ENCODE results near the gene OPCML. TPM values are rescaled to one million over a fixed set of nuclear protein-coding genes. Genes with fewer than 3 reads are reported as not detected.

Gene OPCML
- total RNA-seq, 4 donors from 2014 or later: not detected

DNA sequence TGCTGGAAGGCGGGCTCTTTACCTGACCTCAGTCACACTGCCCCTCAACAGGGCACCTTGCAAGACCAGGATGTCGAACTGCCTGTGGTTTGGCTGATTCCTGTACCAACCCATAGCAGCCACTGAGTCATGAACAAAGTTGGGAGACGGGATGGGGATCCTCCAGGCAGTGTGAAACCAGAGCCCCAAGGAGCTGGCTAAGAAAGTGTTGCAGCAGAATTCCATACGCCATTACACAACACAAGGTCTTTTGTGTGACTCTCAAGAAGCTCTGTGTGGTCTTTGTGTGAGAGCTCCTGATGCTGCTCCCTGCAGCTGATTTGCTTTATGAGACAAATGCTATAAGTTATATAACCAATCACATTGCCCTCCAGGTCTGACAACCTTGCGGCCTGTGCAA lies 617.7 kb downstream of the OPCML start:
- H3K4me1 ChIP-seq: no peaks in the 10 kb centered on the region
- intact Hi-C loops (cut with DNase I; ENCODE audit: low total_unique reads): no loop called here
- TF ChIP-seq EP300 (IDR thresholded peaks at IDR 0.05; ENCODE audit: low read depth) (no peak), CTCF (IDR thresholded peaks at IDR 0.05) (no peak), POLR2AphosphoS5 (IDR thresholded peaks at IDR 0.05) (no peak), POLR2A (IDR thresholded peaks at IDR 0.05) (no peak)
- no peaks in the 10 kb centered on the region for H3K36me3 ChIP-seq
- DNase-seq: no peak
- WGBS, 2 donors (ENCODE audit: low coverage in 1 of 2): 78 to 100% methylated on average over 1 to 5 of the region's 5 CpGs
- H3K27ac ChIP-seq: no peak overlapping the region
- in situ Hi-C loops (cut with MboI; ENCODE audit: low pct_ligation_motif_present in 1 of 4, low pct_unique_long_range_greater_than_20kb in 1 of 4, low sequenced_read_pairs in 3 of 4): no loop called here
- no peaks in the 10 kb centered on the region for H3K27me3 ChIP-seq
- H3K9me3 ChIP-seq: no peaks in the 10 kb centered on the region
- H3K4me3 ChIP-seq: no peak overlapping the region

DNA sequence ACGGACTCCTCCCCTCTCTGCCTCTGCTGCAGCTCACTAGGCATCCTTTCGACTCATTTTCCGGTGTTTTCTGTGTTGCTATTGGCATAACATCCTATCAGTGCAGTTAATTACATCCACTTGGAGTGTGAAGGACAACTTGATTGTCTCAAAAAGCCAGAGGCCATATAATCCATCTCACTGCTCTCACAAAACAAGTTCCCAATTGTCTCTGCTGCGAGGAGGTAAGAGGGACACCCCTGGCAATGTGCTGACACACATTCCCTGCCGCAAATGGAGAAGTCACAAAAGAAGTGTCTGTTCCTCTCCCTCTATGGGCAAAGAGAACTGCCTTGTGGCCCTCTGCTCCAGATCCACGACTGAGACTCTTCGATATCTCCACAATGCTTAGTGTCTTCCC lies 618.4 kb downstream of the OPCML start:
- in situ Hi-C loops (cut with MboI; ENCODE audit: low pct_ligation_motif_present in 1 of 4, low pct_unique_long_range_greater_than_20kb in 1 of 4, low sequenced_read_pairs in 3 of 4) (no loop called here), intact Hi-C loops (cut with DNase I; ENCODE audit: low total_unique reads) (no loop called here)
- no peak for DNase-seq
- H3K27me3 ChIP-seq: no peaks in the 10 kb centered on the region
- TF ChIP-seq POLR2A (IDR thresholded peaks at IDR 0.05) (no peak), POLR2AphosphoS5 (IDR thresholded peaks at IDR 0.05) (no peak)
- no peaks in the 10 kb centered on the region for H3K4me1 ChIP-seq
- 78 to 93% methylated on average over 5 to 7 of the region's 7 CpGs for WGBS, 2 donors (ENCODE audit: low coverage in 1 of 2)
- H3K4me3 ChIP-seq: no peak overlapping the region
- H3K36me3 ChIP-seq: no peaks in the 10 kb centered on the region
- no peak overlapping the region for H3K27ac ChIP-seq
- no peaks in the 10 kb centered on the region for H3K9me3 ChIP-seq

GRCh38 chr11:132913295-132913694 lies 619.0 kb downstream of the OPCML start:
- Histone ChIP-seq H3K36me3 (no peaks in the 10 kb centered on the region), H3K4me3 (no peak overlapping the region), H3K4me1 (no peaks in the 10 kb centered on the region), H3K27me3 (no peaks in the 10 kb centered on the region), H3K9me3 (no peaks in the 10 kb centered on the region), H3K27ac (no peak overlapping the region)
- no peak for TF ChIP-seq CTCF (IDR thresholded peaks at IDR 0.05)
- no peak for TF ChIP-seq POLR2A (IDR thresholded peaks at IDR 0.05)
- TF ChIP-seq POLR2AphosphoS5 (IDR thresholded peaks at IDR 0.05): no peak
- no peak for TF ChIP-seq EP300 (IDR thresholded peaks at IDR 0.05; ENCODE audit: low read depth)
- intact Hi-C loops (cut with DNase I; ENCODE audit: low total_unique reads) (no loop called here), in situ Hi-C loops (cut with MboI; ENCODE audit: low pct_ligation_motif_present in 1 of 4, low pct_unique_long_range_greater_than_20kb in 1 of 4, low sequenced_read_pairs in 3 of 4) (no loop called here)
- 83 to 89% methylated on average over 3 to 6 of the region's 6 CpGs for WGBS, 2 donors (ENCODE audit: low coverage in 1 of 2)
- DNase-seq: no peak

DNA sequence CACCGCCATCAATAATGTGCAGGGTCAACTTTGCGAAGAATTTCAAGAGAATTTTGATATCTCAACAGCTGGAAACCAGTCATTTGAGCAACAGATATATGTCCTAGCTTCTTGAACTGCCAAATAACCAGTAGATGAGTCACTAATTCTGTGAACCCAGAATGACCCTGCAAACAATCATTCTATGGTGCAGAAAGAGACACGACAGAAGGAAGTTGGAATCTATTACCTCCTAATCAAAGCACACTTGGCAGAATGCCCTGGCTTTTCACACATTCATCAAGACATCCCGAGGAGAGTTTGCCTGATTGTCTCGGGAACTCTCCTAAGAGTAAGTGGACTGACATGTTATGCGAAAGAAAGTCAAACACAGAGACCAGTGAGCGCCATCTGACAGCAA lies 621.1 kb downstream of the OPCML start:
- no peaks in the 10 kb centered on the region for H3K27me3 ChIP-seq
- no peak overlapping the region for H3K27ac ChIP-seq
- no peaks in the 10 kb centered on the region for H3K9me3 ChIP-seq
- no peaks in the 10 kb centered on the region for H3K4me1 ChIP-seq
- intact Hi-C loops (cut with DNase I; ENCODE audit: low total_unique reads) (no loop called here), in situ Hi-C loops (cut with MboI; ENCODE audit: low pct_ligation_motif_present in 1 of 4, low pct_unique_long_range_greater_than_20kb in 1 of 4, low sequenced_read_pairs in 3 of 4) (no loop called here)
- no peak for DNase-seq
- no peak for TF ChIP-seq POLR2AphosphoS5 (IDR thresholded peaks at IDR 0.05)
- no peak for TF ChIP-seq POLR2A (IDR thresholded peaks at IDR 0.05)
- no peak for TF ChIP-seq CTCF (IDR thresholded peaks at IDR 0.05)
- TF ChIP-seq EP300 (IDR thresholded peaks at IDR 0.05; ENCODE audit: low read depth): no peak
- WGBS, 2 donors (ENCODE audit: low coverage in 1 of 2): 44 to 61% methylated on average over 3 to 7 of the region's 7 CpGs
- H3K36me3 ChIP-seq: no peaks in the 10 kb centered on the region
- H3K4me3 ChIP-seq: no peak overlapping the region

- TF ChIP-seq EP300 (IDR thresholded peaks at IDR 0.05; ENCODE audit: low read depth): no peak
- no peak for TF ChIP-seq POLR2A (IDR thresholded peaks at IDR 0.05)
- TF ChIP-seq POLR2AphosphoS5 (IDR thresholded peaks at IDR 0.05): no peak
- no peak for TF ChIP-seq CTCF (IDR thresholded peaks at IDR 0.05)
- Histone ChIP-seq H3K4me1 (no peaks in the 10 kb centered on the region), H3K9me3 (no peaks in the 10 kb centered on the region), H3K27me3 (no peaks in the 10 kb centered on the region), H3K4me3 (no peak overlapping the region), H3K27ac (no peak overlapping the region), H3K36me3 (no peaks in the 10 kb centered on the region)
- WGBS, 2 donors (ENCODE audit: low coverage in 1 of 2): 67 to 81% methylated on average over 7 to 18 of the region's 18 CpGs
- intact Hi-C loops (cut with DNase I; ENCODE audit: low total_unique reads): no loop called here
- no peak for DNase-seq
- in situ Hi-C loops (cut with MboI; ENCODE audit: low pct_ligation_motif_present in 1 of 4, low pct_unique_long_range_greater_than_20kb in 1 of 4, low sequenced_read_pairs in 3 of 4): no loop called here
Measured at GRCh38 chr11:132910011-132910760, 622.1 kb downstream of the OPCML start.

Data from transverse colon (tissue), 4 donors.